ACC112 (cell line): ENCODE measurements around the gene AMDHD2.

Experiments used
- H2AFZ ChIP-seq: fragments of 200-600 bp; sonication (generic); one replicate; pipeline ENCODE4 v1.6.0; 2017; ENCODE audit warnings: antibody characterized with exemption, low read length; ENCODE audit not compliant: unreplicated experiment
- H3K27ac ChIP-seq: fragments of 200-600 bp; sonication (generic); 2 replicates; pipeline ENCODE4 v1.5.1; 2014; ENCODE audit warnings: low read depth, mild to moderate bottlenecking, antibody characterized with exemption, low read length, moderate library complexity
- H3K27me3 ChIP-seq: fragments of 200-600 bp; sonication (generic); 2 replicates; pipeline ENCODE4 v1.6.1; 2014; ENCODE audit warnings: mild to moderate bottlenecking, antibody characterized with exemption, low read length, moderate library complexity, mixed read lengths; ENCODE audit not compliant: insufficient read depth
- H3K36me3 ChIP-seq: fragments of 200-600 bp; sonication (generic); 2 replicates; pipeline ENCODE4 v1.6.1; 2016; ENCODE audit warnings: mild to moderate bottlenecking, antibody characterized with exemption, low read length, moderate library complexity, mixed read lengths; ENCODE audit not compliant: insufficient read depth
- H3K4me1 ChIP-seq: fragments of 200-600 bp; sonication (generic); one replicate; pipeline ENCODE4 v1.6.1; 2016; ENCODE audit warnings: low read length, mixed read lengths; ENCODE audit not compliant: insufficient read depth, unreplicated experiment, control insufficient read depth
- H3K4me3 ChIP-seq: fragments of 200-600 bp; sonication (generic); 2 replicates; pipeline ENCODE4 v1.5.1; 2014; ENCODE audit warnings: mild to moderate bottlenecking, low read depth, low read length
- H3K79me2 ChIP-seq: fragments of 200-600 bp; sonication (generic); one replicate; pipeline ENCODE4 v1.6.0; 2016; ENCODE audit warnings: low read length; ENCODE audit not compliant: control insufficient read depth, unreplicated experiment, insufficient read depth

AMDHD2 gene

DNA sequence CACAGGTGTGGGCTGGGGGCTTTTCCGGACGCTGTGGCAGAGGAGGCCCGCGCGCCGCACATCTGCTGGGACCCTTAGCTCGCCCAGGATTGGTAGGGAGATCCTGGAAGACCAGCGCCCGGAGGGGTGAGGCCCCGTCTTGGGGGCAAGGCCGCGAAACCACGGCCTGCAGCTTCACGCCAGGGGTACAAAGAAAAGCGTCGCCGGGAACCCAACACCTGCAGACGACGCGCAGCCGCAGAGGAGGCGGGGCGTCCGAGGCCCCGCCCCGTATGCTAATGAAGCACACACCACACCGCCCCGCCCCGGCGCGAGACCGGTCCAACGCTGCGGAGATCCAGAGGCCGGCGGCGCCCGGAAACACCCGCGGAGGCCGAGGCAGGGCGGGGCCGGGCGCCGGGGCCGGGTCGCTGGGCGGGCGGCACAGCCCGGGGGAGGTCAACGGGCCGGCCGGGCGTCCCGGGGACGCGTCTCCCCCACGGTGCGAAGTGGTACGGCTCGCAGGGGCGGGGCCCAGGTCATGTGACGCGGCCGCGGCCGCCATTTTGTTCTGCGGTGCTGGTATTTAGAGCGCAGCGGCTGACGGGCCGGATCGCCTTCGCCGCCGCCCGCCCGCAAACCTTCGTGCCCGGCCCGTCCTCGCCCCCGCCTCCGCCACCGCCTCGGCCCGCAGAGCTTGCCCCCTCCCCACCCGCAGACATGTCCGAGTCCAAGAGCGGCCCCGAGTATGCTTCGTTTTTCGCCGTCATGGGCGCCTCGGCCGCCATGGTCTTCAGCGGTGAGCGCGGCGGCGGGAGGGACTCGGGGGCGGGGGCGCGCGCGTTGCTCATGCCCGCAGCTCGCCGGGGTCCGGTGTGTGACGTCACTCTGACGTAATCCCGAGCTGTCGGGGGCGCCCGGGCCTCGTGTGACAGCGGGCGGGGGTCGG lies 6.5 kb upstream of the AMDHD2 start, which contains the start of gene ATP6V0C:
ATP6V0C (plus strand) TSS at position 548 of the 928 bp plus-strand sequence; CDS start at position 700, 152 bp downstream.
- Histone ChIP-seq H3K27ac (peak within 1 kb of the TSS; percentile 91), H3K4me1 (peaks cover 31% of the 10 kb centered on the region), H3K36me3 (no peaks in the 10 kb centered on the region), H3K4me3 (peak within 1 kb of the TSS; percentile 87), H3K79me2 (peaks cover 49% of the 10 kb centered on the region), H3K27me3 (no peaks in the 10 kb centered on the region), H2AFZ (peak within 1 kb of the TSS; percentile 48)

DNA sequence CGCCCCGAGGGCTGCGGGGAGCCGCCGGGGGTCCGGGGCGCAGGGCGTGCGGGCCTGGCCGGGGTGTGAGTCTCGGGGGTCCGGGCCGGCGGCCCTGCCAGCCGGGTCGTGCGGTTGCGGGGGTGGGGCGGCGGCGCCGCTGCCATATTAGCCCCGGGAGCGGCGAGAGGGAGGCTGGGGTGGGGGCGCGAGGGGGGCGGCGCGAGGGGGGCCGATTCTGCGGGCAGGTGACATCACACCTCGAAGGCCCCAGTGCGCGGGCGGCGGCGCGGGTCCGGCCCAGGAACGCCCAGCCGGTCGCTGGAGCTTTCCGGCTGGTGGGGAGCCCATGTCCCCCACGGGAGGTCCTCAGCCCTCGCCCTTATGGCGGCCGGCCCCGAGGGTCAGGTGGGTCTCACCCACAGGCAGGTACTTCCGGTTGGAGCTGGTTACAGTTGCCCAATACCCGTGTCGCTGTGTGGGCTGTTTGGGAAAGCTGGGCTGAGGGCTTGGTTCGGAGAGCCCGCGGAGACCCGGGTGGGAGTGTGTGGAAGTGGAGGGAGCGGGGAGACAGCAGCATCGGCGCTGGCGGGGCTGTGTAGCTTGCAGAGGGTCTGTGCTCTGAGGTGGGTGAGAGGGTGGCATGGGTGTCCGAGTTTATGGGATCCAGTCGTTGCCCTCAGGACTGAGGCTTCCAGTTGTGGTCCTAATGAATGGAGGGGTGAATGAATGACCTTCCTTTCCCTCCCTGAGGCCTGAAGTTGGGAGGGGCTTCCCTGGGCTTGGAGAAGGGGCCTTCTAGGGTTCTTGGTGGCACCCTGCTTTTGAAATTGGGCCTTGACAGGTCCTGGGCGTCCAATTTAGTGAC lies 5.6 kb upstream of the AMDHD2 start:
- Histone ChIP-seq H3K79me2 (peaks cover 58% of the 10 kb centered on the region), H3K4me1 (peaks cover 39% of the 10 kb centered on the region), H2AFZ (no peak overlapping the region), H3K4me3 (peak overlapping the region; percentile 87), H3K36me3 (no peaks in the 10 kb centered on the region), H3K27ac (peak overlapping the region; percentile 91), H3K27me3 (no peaks in the 10 kb centered on the region)

DNA sequence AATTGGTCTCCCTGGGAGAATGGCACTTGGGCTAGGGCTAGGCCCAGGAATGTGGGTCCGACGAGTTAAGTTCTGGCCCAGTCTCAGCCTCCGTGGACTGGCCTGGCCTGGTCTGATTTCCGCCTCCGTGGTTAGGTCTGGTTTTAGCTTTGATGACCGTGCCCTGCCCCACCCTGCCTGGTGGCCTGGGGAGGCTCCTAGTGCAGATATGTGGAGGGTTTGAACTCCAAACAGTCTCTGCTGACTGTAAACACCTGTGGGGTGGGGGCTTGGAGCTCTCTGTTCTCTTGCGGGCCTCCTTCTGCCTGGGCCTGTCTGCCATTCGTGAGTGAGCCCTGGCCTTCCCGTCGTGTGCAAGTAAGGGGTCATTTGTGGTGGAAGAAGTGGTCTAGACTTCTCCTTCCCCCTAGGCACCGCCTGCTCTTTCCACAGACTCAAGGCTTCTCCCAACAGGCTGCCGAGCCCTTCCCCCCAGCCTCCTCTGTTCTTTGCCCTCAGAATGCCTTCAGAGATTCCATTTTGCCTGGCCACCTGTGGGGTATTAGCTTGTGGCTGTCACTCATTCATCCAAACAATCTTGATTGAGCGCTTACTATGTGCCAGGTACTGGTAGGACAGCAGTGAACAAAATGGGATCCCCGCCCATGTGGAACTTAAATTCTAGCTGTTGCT lies 4.9 kb upstream of the AMDHD2 start:
- peaks cover 62% of the 10 kb centered on the region for H3K79me2 ChIP-seq
- H2AFZ ChIP-seq: no peak overlapping the region
- H3K27me3 ChIP-seq: no peaks in the 10 kb centered on the region
- H3K27ac ChIP-seq: peak overlapping the region; percentile 91
- peaks cover 41% of the 10 kb centered on the region for H3K4me1 ChIP-seq
- H3K4me3 ChIP-seq: peak overlapping the region; percentile 87
- no peaks in the 10 kb centered on the region for H3K36me3 ChIP-seq

DNA sequence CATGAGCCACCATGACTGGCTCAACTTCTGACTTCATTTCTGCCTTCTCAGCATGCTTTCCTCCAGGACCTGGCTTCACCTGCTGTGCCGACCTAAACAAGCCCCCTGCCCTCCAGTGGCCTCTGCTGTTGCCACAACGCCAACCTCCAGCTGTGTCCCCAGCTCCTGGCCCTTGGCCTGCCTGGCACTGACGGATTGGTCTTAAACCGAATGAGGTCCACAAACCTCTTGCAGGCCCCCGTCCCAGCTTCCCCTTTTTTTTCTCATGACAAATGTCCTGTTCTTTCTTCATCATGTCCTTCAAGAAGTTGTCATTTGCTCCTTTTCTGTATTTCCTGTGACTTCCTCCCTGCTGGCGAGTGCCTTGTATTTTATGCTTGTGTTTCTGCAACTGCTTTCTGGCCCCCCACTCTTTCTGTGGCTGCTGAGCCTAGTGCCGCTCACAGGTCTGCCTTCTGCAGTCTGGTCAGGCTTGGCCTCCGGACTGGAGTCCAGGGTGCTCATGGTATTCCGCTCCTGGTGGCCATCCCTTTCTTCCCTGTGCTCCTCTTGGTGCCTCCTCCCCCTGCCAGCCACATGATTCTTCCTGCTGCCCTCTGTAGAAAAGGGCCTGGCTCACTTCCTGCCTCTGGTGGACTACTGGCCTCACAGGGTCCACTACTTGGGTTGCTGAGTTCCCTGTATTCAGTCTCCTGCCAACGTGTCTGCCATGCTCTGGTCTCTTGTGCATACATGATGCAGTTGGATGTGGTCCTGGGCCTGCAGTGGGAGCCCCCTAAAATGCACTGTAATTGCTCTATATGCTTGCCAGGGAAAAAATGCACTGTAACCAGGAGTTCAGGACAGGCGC lies 3.6 kb upstream of the AMDHD2 start:
- Histone ChIP-seq H3K27ac (no peak overlapping the region), H3K79me2 (peaks cover 73% of the 10 kb centered on the region), H3K36me3 (no peaks in the 10 kb centered on the region), H3K27me3 (no peaks in the 10 kb centered on the region), H2AFZ (no peak overlapping the region), H3K4me1 (peaks cover 45% of the 10 kb centered on the region), H3K4me3 (peak overlapping the region; percentile 87)

DNA sequence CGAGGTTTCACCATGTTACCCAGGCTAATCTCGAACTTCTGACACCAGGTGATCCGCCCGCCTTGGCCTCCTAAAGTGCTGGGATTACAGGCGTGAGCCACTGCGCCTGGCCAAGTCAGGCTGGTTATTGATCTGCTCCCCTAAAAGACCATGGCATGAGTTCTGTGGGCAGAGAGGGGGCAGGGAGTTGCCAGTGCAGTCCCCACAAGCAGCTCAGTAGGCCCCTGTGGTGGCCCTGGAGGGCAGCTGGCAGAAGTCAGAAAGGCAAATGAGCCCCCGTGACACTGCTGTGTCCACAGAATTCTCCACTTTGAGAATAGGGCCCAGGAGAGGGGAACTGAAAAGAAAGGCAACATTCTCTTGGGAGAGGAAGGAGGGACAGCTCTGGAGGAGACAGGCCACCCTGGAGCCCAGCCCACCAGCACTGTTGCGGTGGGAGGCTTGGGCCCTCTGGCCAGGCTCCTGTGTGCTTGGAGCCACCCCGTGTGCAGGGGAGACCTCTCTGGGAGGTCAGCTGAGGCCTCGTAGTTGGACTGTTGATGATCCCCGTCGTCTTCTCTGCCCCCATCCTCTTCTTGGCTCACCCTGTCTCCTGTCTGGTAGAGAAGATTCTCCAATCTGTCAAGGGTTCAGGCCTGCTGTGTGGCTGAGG lies 2.1 kb upstream of the AMDHD2 start:
- Histone ChIP-seq H3K27me3 (no peaks in the 10 kb centered on the region), H3K79me2 (peaks cover 77% of the 10 kb centered on the region), H3K4me3 (no peak overlapping the region; the same call in 1 of the 2 replicates), H2AFZ (no peak overlapping the region), H3K4me1 (peaks cover 45% of the 10 kb centered on the region), H3K36me3 (no peaks in the 10 kb centered on the region), H3K27ac (no peak overlapping the region)

DNA sequence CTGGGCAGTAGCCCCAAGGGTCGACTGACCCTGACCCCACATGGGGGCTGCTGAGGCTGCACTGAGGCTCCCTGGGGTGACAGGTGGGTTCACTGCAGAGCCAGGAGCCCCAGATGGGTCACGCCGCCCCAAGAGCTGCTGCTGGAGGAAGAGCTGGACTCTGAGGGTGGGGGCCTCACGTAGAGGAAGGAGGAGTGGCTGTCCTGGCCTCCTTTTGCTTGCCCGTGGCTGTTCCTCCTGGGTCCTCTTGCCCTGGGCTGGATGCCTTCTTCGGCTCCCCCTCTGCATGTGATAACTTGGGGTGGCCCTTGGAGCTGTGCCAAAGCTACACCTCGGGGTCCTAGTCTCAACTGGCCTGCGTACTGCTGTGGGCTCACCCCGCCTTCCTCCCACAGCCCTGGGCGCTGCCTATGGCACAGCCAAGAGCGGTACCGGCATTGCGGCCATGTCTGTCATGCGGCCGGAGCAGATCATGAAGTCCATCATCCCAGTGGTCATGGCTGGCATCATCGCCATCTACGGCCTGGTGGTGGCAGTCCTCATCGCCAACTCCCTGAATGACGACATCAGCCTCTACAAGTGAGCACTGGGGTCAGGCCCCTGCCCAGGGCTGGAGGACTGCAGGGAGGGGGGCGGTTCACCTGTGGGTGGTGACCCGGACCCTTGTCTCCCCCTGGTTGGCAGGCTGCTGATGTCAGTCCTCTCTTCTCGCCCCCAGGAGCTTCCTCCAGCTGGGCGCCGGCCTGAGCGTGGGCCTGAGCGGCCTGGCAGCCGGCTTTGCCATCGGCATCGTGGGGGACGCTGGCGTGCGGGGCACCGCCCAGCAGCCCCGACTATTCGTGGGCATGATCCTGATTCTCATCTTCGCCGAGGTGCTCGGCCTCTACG lies 1.1 kb upstream of the AMDHD2 start:
- Histone ChIP-seq H3K79me2 (peaks cover 80% of the 10 kb centered on the region), H3K4me3 (peak overlapping the region; percentile 55; the same call in 1 of the 2 replicates), H3K36me3 (no peaks in the 10 kb centered on the region; the same call in 1 of the 2 replicates), H3K27ac (0 out of 2 replicates have a peak overlapping the region, but pooled peaks have one; percentile 59), H3K27me3 (no peaks in the 10 kb centered on the region), H2AFZ (no peak overlapping the region), H3K4me1 (peaks cover 45% of the 10 kb centered on the region)

DNA sequence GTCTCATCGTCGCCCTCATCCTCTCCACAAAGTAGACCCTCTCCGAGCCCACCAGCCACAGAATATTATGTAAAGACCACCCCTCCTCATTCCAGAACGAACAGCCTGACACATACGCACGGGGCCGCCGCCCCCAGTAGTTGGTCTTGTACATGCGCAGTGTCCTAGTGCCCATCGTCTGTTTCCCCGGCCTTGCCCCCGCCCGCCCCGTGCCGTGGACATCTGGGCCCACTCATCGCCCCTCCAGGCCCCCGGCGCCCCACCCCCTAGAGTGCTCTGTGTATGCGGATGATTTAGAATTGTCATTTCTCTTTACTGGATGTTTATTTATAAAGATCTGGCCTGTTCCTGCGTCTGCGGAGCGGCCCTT lies 475 bp upstream of the AMDHD2 start:
- H2AFZ ChIP-seq: no peak overlapping the region

DNA sequence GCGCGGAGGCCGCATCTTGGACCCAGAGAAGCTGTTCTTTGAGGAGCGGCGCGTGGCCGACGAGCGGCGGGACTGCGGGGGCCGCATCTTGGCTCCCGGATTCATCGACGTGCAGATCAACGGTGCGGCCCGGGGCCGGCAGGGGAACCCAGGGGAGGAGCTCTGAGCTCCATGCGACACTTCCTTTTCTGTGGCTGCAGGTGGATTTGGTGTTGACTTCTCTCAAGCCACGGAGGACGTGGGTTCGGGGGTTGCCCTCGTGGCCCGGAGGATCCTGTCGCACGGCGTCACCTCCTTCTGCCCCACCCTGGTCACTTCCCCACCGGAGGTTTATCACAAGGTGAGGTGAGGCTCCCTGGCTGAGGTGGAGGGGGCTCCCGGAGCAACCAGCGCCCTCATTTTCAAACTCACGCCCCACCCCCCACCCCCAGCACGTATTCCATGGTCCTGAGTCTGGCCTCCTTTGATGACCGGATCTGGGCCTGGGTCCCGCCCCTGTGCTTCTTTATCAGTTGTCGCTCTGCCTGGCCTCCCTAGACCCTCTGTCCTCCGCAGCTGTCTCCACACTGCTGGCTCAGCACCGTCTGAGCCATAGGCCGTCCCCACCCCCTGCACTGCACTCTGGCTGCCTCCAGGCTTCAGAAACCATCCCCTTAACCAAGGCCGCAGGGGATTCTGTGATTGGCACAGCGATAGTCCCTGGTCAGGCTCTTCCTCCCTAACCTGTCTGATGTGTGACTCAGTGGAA lies 787 bp downstream of the AMDHD2 start:
- Histone ChIP-seq H3K27ac (no peak overlapping the region; the same call in 1 of the 2 replicates), H3K79me2 (peaks cover 68% of the 10 kb centered on the region), H3K27me3 (no peaks in the 10 kb centered on the region), H2AFZ (no peak overlapping the region), H3K4me1 (peaks cover 37% of the 10 kb centered on the region), H3K4me3 (peak overlapping the region; percentile 96), H3K36me3 (peaks cover 6% of the 10 kb centered on the region; the same call in 1 of the 2 replicates)

More for the DNA sequence above, 475 bp upstream of the AMDHD2 start:
- Histone ChIP-seq H3K27me3 (no peaks in the 10 kb centered on the region), H3K79me2 (peaks cover 79% of the 10 kb centered on the region), H3K4me1 (peaks cover 45% of the 10 kb centered on the region), H3K27ac (peak overlapping the region; percentile 59), H3K4me3 (peak overlapping the region; percentile 55), H3K36me3 (peaks cover 4% of the 10 kb centered on the region; the same call in 1 of the 2 replicates)
